ENCODE results near the gene NABP1.
"Not testable (repeated sequence)": the region's sequence is repeated elsewhere in the genome, so short reads cannot be mapped to it uniquely, and the experiment has no call there.

The NABP1 gene

DNA sequence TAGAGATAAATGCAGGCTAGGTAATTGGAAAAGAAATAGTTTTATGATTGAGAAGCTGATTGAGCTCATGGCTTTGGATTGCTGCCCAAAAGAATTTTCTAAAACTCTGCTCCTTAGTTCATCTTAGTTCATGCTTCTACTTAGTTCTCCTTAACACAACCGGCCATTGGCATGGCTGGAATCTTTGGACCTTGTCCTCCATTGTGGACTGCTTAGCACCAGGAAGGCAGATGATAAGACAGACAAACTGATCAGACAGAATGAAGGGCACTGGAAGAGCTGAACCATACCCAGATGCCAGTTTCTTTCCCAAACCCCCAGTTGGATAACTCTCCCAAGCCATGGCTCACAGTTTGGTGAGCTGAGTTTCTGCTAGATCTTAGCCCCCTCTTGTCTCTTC, 36.3 kb upstream of the NABP1 start:
- no peak for DNase-seq (ENCODE audit: low read depth)
- H3K4me3 ChIP-seq (ENCODE audit: low read length), result no peak overlapping the region
- TF ChIP-seq, protein P1, sequence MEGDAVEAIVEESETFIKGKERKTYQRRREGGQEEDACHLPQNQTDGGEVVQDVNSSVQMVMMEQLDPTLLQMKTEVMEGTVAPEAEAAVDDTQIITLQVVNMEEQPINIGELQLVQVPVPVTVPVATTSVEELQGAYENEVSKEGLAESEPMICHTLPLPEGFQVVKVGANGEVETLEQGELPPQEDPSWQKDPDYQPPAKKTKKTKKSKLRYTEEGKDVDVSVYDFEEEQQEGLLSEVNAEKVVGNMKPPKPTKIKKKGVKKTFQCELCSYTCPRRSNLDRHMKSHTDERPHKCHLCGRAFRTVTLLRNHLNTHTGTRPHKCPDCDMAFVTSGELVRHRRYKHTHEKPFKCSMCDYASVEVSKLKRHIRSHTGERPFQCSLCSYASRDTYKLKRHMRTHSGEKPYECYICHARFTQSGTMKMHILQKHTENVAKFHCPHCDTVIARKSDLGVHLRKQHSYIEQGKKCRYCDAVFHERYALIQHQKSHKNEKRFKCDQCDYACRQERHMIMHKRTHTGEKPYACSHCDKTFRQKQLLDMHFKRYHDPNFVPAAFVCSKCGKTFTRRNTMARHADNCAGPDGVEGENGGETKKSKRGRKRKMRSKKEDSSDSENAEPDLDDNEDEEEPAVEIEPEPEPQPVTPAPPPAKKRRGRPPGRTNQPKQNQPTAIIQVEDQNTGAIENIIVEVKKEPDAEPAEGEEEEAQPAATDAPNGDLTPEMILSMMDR (IDR thresholded peaks at IDR 0.05; ENCODE audit: insufficient read depth, low read depth, low read length, missing control alignments), result no peak

GRCh38 chr2:191642541-191642940, 35.4 kb upstream of the NABP1 start:
- TF ChIP-seq, protein P1 (IDR thresholded peaks at IDR 0.05; ENCODE audit: insufficient read depth, low read depth, low read length, missing control alignments), result no peak
- no peak for DNase-seq (ENCODE audit: low read depth)
- no peak overlapping the region for H3K4me3 ChIP-seq (ENCODE audit: low read length)

DNA sequence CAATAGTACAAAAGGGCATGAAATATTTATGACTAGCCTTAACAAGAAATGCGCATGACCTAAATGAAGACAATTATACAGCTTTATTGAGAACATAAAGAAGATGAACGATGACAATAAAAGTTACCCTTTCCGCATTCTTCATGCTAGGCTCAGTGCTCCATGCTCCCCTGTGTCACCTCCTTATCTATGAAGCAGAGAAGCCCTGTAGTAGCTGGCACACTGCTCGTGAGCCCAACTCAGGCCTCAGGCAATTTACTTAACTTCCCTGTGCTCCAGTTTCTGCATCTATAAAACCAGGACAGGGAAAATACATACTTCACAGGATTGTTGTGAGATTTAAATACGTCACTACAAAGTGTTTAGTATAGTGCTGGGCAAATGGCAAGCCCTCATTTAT, 34.5 kb upstream of the NABP1 start:
- TF ChIP-seq, protein P1 (IDR thresholded peaks at IDR 0.05; ENCODE audit: insufficient read depth, low read depth, low read length, missing control alignments), result no peak
- no peak for DNase-seq (ENCODE audit: low read depth)
- H3K4me3 ChIP-seq (ENCODE audit: low read length), result no peak overlapping the region

GRCh38 chr2:191644613-191645012, 33.3 kb upstream of the NABP1 start:
- DNase-seq (ENCODE audit: low read depth); H3K4me3 ChIP-seq (ENCODE audit: low read length): not testable (repeated sequence)

GRCh38 chr2:191645032-191645431, 32.9 kb upstream of the NABP1 start:
- no peak overlapping the region for H3K4me3 ChIP-seq (ENCODE audit: low read length)
- TF ChIP-seq, protein P1 (IDR thresholded peaks at IDR 0.05; ENCODE audit: insufficient read depth, low read depth, low read length, missing control alignments), result no peak

GRCh38 chr2:191645434-191646162, 32.3 kb upstream of the NABP1 start:
- no peak for DNase-seq (ENCODE audit: low read depth)
- no peak overlapping the region for H3K4me3 ChIP-seq (ENCODE audit: low read length)
- TF ChIP-seq, protein P1 (IDR thresholded peaks at IDR 0.05; ENCODE audit: insufficient read depth, low read depth, low read length, missing control alignments), result no peak

More at GRCh38 chr2:191645032-191645431, 32.9 kb upstream of the NABP1 start:
- no peak for DNase-seq (ENCODE audit: low read depth)

DNA sequence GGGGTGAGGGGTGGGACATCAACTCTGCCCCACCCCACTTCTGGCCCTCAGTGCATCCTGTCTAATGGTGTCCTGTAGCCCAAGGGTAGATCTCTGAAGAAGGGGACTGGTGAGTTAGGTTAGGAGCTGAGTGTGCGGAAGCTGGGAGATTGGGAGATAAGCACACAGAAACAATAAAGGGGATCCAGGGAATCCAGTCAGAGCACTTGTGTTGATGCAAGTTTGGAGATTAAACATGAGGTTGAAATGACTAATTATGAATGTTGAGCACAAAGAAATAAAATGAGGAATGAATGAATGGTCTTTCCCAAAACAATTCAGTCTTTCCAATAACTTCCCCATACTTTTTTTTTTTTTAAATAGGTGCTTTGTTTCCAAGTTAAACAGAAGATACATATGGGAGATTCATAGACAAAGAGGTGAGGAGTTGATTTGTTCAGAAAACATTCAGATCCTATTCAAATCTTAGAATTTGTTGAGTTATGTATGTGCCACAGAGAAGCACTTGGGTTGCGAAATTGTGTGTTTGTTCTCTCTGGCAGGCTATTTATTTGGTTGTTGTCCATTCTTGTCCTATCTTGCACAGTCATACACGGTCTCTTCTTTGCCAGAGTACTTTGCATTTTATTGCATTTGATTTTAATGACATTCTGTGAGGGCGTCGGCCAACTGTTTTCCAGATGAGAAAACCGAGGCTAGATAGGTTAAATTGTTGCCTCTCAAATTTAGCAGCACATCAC, 31.6 kb upstream of the NABP1 start:
- H3K4me3 ChIP-seq (ENCODE audit: low read length), result no peak overlapping the region
- peak; percentile 95 for DNase-seq (ENCODE audit: low read depth)
- TF ChIP-seq, protein P1 (IDR thresholded peaks at IDR 0.05; ENCODE audit: insufficient read depth, low read depth, low read length, missing control alignments), result no peak
